Dermis microvascular lymphatic vessel endothelial cell (primary cell): ENCODE data around the gene DMD. TPM values are rescaled to one million over a fixed set of nuclear protein-coding genes. Genes with fewer than 3 reads are reported as not detected.

ENCODE experiments used
- DNase-seq, 2 donors: peaks; one replicate each; pipeline versions ENCODE4 v3.0.0 to v3.0.0-alpha.2; 2010; ENCODE audit warnings: low read depth in 2 of 2
- total RNA-seq: library from RNA; depleted of rRNA; stranded (reverse); fragments of >200 nt; gene quantifications from 2 replicates; pipeline ENCODE4 v1.2.1, GENCODE V29; 2014

Gene DMD
- total RNA-seq, 1 donor from 2014 or later, result 1.8 TPM

DNA sequence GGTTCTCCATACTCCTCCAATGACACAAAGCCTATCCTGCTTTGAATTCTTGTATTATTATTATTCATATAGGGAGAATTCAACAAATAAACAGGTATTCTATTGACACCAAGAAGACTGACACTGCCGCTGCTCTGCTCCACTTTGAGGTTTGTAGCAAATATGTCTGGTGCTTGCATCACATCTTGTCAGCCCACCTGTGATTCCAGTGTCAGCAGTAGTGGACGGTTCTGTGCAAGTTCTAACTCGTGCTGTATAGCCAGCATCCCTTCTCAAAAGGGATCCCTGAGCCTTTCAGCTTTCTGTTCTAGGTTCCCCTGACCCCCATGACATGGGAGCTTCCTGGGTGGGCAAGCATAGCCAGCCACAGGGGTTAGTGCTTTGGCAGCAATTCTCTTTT, 1843.5 kb downstream of the DMD start:
- DNase-seq, result no peak

DNA sequence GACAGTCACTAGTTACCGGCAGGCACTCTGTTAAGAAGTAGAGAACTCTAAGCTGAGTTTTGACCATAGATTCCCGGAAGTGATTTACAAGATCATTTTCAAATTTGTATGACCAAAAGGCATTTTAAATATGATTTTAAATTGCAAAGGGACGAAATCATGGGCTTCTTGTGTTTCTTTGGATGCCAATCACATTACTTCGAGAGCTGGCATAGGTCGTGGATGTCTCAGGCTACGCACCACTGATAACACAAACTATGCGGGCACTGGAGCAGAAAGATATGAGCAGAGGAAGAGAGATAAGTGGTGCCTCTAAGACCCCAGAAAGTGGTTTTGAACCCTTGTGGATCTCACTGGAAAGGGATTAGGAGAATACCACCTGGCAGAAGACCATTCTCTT, 1845.3 kb downstream of the DMD start:
- DNase-seq, result no peak

DNA sequence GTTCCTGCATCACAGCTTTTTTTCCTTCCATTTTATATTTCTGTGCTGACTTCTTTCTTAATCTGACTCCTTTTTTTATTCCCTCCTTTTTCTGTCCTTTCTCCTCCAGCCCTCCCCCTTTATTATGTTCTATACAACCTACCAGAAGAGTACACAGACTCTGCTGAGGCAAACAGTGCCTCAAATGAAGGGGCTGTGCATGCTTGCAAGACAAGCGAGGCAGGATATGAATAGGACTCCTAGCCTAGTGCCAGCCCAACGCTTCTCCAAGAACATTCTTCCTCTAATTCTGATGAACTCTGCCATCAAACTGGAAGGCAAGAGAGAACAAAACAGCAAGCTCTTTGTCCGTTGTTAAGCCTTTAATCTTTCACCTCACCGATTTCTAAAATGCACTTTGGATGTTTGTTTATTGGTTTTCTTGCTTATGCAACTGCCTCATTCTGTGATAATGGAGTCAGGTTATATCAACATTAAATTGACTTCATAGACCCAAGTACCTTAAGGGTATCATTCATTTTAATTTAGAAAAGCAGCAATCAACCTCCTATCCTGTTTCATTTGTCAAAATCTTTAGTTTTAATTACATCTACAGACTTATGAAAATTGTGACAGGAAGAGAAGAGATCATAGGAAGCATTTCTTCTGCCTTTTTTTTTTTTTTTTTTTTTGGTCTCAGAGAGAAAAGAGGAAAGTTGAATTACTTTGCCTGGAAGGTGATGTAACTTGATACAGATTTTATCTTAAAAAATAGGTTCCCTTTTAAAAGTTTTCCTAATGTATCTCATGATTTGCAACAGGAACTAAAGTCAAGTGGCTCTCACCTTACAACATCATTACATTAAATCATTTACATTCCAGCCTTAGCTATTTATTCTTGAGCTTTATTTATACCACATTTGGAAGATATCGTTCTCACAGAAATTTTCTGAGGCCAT, 1854.8 kb downstream of the DMD start:
- no peak for DNase-seq

DNA sequence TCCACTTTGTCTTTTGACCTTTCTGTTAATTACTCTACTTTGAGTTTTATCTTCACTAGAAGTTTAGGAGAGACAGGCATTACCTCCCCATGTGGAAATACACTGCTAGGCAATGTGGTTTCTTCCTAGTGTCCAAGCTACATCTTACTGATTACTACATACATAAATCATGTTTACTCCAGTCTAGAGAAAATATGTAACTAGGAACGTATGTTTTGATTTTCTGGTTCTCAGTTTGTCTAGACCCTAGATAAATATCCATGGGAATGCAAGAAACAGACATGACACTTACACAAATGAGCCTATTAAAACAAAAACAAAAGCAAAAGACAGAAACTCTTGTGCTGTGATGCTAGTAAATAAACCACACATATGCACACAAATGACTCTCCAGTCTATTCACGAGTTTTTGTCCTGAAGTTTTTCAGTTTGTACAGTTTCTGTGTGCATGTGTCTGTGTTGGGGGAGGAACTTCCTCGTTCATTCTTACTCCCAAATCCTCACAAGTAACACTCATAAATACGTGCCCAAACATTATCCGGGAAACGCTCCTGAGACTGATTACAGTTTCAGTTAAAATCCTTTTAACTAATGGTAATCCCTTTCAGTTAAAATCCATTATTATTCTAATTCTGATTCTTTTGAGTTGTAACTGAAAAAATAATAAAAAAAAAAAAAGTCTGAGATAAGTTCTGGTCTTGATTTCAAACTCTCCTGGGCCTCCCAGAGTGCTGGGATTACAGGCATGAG, 1856.0 kb downstream of the DMD start:
- DNase-seq, result no peak

DNA sequence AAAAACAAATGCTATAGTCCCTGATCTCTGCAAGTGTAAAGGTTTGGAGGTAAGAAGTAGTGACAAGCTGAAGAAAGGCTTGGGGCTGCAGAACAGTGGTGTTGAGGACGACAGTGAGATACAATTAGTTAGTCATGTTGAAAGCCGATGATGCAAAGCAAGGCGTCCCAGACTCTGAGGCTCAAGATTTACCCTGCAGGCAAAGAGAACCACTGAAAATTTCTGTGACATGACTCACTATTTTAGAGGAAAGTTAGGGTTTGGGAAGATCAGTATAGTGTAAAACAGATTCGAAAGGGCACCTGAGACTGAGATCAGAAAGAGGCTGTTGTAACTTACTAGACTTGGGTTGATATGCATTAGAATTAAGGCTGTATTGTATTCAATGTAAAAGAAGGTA, 1858.3 kb downstream of the DMD start:
- no peak for DNase-seq

DNA sequence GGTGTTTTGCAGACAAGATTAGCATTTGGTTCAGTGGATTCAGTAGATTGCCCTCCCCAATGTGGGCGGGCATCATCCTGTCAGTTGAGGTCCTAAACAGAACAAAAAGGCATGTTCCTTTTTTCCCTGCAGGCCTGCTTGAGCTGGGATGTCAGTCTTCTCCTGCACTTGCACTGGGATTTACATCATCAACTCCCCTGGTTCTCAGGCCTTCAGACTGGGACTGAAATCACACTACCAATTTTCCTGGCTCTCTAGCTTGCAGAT, 1860.6 kb downstream of the DMD start:
- DNase-seq, result no peak

DNA sequence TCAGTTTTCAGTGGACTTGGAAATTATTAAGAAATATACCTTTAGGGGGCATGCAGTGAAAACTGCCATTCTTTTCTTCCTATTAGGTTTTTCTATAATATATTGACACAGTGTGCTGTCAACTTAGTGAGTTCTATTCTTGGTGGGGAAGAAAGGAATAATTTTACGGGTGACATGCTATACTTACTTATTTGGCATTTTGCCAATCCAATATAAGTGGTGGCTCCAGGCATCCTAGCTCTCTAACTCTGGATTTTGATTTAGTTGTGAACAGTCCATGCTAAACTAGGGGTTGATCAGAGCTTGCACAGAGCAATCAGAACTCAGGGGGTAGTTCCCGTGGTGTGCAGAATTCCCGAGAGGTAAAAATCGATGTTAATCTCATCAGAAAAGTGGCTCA, 1861.8 kb downstream of the DMD start:
- no peak for DNase-seq

DNA sequence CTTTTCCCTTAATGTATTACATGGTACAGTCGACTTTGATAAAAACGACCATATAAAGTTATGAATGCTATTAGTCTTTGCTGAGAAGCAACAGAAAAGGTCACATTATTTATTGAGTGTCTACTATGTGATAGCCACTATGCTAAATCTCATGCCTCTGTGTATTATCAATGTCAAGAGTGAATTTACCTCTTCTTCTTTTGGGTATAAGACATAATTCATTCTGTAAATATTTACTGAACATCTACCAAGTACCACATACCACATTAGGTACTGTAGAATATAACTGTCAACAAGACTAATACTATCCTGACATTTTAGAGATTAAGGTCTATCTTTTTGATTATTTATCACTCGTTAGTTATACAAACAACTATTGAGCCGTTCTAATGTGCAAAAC, 1870.8 kb downstream of the DMD start:
- DNase-seq, result no peak

DNA sequence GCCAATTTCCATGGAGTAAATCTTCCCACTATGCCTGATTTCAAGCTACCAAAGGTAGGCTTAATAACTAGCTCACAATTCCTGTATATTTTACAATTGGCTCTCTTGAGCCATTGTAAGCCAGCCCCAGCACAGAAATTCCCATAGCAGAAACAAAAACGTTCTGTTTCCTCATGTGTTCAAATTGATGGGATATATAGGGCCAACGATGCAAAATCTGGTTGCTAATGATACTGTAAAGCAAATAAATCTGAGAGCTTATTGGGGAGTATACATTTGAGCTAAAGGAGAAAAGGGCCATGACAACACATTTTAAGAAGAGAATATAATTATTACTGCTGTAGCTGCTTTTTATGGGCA, 1872.4 kb downstream of the DMD start:
- no peak for DNase-seq

DNA sequence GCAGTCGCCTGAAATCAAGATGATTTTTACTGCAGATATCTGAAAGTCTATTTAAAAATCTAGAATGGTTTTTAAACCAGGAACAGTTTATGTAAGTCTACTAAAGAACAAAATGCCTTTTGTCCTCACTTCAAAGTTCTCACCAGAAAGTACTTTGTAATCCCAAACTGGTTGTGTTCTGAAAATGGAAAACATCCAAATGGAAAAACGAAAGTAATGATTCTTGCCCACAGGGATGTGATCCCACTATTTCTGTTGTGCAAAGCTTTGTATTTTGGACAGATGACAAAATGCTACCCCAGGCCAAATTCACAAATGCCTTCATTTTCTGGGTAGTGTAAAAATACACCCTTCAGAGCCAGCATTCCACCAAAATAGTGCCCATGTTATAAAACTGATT, 1874.0 kb downstream of the DMD start:
- no peak for DNase-seq

DNA sequence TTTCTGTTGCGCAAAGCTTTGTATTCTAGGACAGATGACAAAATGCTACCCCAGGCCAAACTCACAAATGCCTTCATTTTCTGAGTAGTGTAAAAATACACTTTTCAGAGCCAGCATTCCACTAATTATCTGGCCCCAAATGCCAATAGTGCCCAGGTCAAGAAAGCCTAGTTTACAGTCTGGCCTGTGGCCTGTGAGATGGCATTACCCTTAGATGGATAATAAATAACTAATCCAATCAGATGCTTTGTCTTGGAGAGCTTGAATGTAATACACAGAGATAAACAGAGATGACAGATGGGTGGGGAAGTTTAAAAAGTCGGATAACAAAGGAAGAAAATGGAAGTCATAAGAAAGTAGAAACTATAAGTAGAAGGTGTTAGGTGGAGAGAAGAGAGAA, 1874.9 kb downstream of the DMD start:
- DNase-seq, result no peak

DNA sequence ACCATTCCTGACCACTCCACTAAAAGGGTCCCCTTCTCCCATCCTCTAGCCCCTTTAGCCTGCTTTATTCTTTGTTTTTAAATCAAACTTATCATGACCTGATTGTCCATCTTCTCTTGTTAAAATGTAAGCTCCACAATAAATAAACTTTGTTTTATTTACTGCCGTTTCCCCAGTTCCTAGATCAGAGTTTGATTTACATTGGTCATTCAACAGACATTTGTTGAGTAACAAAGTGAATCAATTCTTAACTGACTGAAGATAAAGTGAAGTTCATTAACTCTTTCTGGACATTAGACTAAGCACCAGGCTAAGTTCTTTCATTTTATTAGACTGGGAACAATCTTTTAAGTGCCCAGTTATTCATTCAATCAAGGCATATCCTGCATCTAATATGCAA, 1876.4 kb downstream of the DMD start:
- no peak for DNase-seq

DNA sequence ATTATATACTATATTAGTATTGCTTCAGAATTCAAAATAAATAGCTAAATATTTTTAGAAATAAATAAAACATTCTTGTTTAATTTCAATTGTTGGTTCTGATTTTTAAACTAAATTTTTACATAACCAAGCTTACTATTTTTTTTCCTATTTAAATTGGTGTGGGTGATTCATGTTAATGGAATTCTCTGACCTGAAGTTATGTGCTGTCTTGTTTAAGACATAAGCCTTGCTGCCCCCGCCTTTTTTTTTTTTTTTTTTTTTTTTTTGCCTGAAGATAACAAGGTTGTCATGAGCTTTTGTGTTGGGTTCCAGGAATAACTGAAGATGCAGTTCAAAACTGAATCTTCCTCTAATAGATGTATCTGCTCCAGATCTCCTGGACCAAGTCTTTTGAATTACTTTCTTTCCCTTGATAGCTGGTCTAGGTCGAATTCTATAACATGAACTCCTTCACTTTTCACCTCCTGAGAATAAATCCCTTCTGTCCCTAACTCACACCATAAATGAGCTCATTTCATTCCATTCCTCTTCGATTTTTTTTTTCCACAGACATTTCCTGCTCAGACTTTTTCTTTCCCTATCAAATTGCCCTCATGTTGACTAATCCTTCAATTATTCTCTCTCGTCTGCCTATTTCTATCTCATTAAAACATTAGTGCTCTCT, 1878.1 kb downstream of the DMD start:
- DNase-seq, result peak in 1 of 2 donors; percentile 24

DNA sequence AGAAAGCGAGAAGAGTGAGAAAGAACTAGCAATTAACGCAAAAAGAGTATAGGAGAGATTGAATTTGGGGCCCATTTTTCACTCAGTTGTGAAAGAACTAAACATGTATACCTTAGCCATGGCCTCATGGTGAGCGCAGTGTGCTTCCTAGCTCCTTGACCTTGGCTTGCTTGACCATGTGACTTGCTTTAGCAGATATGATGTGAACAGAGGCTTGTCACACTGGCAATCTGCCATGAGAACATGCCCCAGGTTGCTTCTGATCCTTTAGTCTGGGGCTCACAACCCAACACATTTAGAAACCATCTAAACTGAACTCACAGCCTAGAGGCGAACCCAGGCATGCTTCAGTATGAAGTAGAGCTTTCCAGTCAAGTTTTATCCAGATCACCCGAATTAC, 1879.4 kb downstream of the DMD start:
- DNase-seq, result no peak

DNA sequence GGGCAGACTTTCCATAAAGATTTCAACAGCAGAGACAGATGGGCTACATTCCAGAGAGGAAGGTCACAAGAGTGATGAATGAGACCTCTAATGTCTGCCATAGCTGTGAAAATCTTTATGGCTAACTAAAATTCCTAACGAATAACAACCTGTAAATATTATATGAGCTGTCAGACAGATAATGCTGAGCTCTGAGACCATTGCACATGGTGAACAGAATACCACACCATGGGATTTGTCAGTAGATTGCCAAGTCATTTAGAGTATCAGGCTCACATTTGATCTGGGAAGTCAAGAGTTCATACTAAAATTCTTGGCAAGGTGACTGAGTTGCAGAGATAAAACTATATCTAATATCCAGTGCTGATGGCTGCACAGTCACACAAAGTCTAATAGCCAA, 1880.3 kb downstream of the DMD start:
- DNase-seq, result no peak

DNA sequence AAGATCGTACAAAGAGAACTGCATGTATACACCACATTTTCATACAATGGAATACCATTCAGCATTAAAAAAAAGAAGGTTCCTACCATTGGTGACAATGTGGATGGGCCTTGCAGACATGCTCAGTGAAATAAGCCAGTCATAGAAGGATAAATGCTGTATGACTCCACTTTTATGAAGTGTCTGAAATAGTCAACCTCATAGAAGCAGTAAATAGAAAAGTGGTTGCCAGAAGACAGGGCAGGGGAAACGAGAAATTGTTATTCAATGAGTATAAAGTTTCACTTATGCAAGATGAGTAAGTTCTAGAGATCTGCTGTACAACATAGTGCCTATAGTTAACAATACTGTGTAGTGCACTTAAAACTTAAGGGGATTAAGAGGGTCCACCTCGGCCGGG, 1882.1 kb downstream of the DMD start:
- no peak for DNase-seq

DNA sequence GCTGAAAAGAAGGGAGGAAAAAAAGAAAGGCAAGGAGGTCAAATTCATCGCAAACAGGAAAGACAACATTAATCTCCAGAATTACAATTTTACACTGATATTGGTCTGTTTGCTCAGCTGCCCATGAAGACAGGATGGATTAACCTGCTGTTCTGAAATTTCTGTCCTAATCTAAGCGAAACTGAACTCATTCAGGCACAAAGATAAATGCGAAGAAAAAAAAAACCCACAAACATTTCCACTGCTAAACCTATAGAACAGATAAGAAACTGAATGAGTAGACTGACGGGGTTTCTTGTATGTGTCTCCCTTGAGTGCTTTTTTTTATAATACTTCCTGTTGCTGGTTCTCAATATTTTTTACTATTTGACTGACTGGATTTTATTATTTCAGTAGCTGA, 1887.7 kb downstream of the DMD start:
- DNase-seq, result no peak

DNA sequence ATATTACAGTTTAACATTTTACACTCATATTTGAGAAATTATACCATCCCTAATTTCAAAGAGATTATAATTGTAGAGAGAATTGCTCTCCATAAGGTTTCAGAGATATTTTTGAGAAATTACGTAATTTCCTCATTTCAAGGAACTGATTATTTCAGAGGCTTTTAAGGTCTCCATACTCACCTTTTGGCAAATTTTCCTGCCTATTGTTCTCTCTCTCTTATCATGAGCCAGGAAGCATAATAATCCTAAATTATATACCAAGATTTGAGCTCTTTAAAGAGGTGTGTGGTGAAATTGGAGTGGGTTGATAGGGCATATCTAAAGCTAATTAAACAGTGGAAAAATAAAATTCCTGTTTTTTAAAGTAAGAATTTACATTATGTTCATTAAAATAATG, 1890.6 kb downstream of the DMD start:
- no peak for DNase-seq

DNA sequence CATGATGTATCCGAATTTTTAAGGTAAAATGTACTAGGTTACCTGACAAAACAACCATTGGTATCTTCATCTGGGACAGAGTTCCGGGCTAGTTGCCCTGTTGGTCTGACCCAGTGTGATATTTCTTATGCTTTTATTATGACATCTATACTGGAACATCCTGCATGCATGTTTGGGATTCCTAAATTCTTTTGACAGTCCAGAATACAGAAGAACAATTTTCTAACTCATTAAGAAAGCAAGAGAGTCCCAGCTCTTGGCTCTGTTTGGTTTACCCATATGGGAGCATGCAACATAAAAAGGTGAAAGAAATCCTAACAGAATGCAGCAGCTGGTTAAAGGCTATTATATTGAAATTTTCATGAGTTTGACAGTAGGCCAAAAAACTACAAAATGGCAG, 1891.8 kb downstream of the DMD start:
- DNase-seq, result no peak

DNA sequence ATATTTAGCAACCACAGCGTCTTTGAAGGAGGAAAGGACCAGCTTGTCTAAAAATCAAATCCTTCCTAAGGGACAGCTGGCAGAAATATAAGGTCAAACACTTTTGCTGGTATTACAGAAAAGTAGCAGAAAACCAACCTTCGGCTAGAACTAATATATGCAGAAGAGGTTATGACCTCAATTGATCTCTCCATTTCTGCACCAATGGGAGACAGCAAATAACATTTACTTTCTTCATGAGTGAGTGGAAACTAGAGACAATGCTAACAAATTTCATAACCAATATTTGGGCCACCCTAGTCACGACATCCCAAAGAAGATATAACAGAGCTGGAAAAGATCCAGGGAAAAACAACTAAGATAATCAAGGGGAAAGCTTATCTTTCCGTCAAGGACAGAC, 1892.5 kb downstream of the DMD start:
- DNase-seq, result no peak

DNA sequence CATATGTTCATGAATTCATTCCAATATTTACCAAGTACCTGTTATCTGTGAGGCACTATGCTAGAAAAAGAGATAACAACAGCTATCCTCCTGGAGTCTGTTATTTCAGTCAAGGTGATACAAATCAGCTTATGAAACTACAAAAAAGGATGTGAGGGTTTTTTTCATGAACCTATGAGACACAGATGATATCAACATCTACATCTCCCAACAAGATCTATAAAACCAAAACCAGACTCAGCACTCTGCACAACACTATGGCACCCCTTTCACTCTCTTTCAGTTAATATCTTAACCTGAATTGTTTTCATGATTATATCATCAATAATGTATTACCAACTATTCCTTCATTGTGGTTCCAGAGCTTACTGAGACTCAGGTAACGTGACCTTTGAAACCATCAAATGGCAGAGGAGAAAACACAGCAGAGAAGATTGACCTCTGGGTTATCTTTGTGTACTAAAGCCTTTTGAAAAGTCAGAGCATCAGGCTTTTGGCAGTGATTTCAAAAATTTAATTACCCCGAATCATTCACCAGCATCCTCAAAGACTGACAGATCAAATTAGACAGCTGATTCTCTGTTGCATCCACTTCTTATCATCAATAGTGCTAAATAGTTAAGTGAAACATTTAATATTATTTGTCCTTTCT, 1894.9 kb downstream of the DMD start:
- DNase-seq, result no peak

DNA sequence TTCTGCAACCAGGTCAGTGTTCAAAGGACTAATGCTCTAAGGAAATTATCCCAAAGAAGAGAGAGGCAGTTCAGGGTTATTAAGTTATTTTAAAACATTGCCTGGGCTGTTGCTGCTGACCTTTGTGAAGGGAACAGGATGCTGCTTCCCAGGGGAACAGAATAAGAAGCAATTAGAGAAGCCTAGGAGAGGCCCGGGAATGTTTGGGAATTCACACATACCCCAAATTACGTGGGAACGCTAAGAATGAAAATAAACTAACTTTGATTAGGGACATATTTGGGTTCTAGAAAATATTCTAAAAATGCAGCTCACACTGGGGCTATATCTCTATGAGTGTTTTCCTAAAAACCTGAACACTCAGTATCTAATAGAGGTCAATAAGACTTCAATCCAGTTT, 1896.4 kb downstream of the DMD start:
- no peak for DNase-seq
